Keratinocyte (primary cell): ENCODE results near the gene OR2T12. TPM values are rescaled to one million over a fixed set of nuclear protein-coding genes. Genes with fewer than 3 reads are reported as not detected.

Experiments used
- DNase-seq: peaks from one replicate; pipeline ENCODE4 v3.0.0-alpha.2; 2011; ENCODE audit warnings: low read depth, missing footprints, low spot score
- FAIRE-seq: peaks from 2 replicates; lab custom pipeline; 2011; peaks lifted over from hg19 to GRCh38; lab: Jason Lieb, UNC
- H2AFZ ChIP-seq: 2 replicates; pipeline ENCODE4 v1.6.0; 2012; ENCODE audit warnings: low read length, control low read depth, inconsistent platforms; ENCODE audit not compliant: control insufficient read depth
- H3K27ac ChIP-seq: 2 replicates; pipeline ENCODE4 v1.5.1; 2011; ENCODE audit warnings: low read length; ENCODE audit not compliant: control insufficient read depth, insufficient read depth
- H3K27me3 ChIP-seq: 3 replicates; pipeline ENCODE4 v1.6.0; 2011; ENCODE audit warnings: low read length; ENCODE audit not compliant: control insufficient read depth, insufficient read depth; ENCODE audit errors: extremely low read depth
- H3K36me3 ChIP-seq, 2 experiments: 2 replicates in 1 of 2; 3 replicates in 1 of 2; pipeline ENCODE4 v1.5.1; 2011; ENCODE audit warnings: low read length in 2 of 2, mild to moderate bottlenecking in 1 of 2; ENCODE audit not compliant: control insufficient read depth in 2 of 2, insufficient read depth in 2 of 2; ENCODE audit errors: extremely low read depth in 1 of 2
- H3K4me1 ChIP-seq: 3 replicates; pipeline ENCODE4 v1.5.1; 2011; ENCODE audit warnings: low read length; ENCODE audit not compliant: control insufficient read depth, insufficient read depth; ENCODE audit errors: extremely low read depth
- H3K4me2 ChIP-seq: 3 replicates; pipeline ENCODE4 v1.6.0; 2011; ENCODE audit warnings: low read depth, low read length; ENCODE audit not compliant: control insufficient read depth, insufficient read depth; ENCODE audit errors: extremely low read depth
- H3K4me3 ChIP-seq, 3 experiments: fragments of 200-600 bp in 1 of 3; sonication (generic) in 1 of 3; 2 replicates in 2 of 3; 3 replicates in 1 of 3; pipeline ENCODE4 v1.5.1; 2011 to 2016; ENCODE audit warnings: low read length in 3 of 3, mild to moderate bottlenecking in 3 of 3, control low read depth in 2 of 3, inconsistent platforms in 1 of 3, low read depth in 1 of 3, mixed read lengths in 1 of 3, mixed run types in 1 of 3, moderate library complexity in 1 of 3; ENCODE audit not compliant: control insufficient read depth in 2 of 3, insufficient read depth in 2 of 3; ENCODE audit errors: extremely low read depth in 1 of 3
- H3K79me2 ChIP-seq: 2 replicates; pipeline ENCODE4 v1.6.0; 2012; ENCODE audit warnings: low read length; ENCODE audit not compliant: control insufficient read depth, insufficient read depth
- H3K9ac ChIP-seq: 3 replicates; pipeline ENCODE4 v1.6.0; 2011; ENCODE audit warnings: low read length; ENCODE audit not compliant: control insufficient read depth, insufficient read depth; ENCODE audit errors: extremely low read depth
- H3K9me1 ChIP-seq: 3 replicates; pipeline ENCODE4 v1.6.0; 2011; ENCODE audit warnings: low read length; ENCODE audit not compliant: control insufficient read depth, insufficient read depth; ENCODE audit errors: extremely low read depth
- H3K9me3 ChIP-seq: 2 replicates; pipeline ENCODE4 v1.5.1; 2012; ENCODE audit warnings: low read depth, low read length; ENCODE audit not compliant: control insufficient read depth
- H4K20me1 ChIP-seq: 3 replicates; pipeline ENCODE4 v1.6.0; 2011; ENCODE audit warnings: low read length; ENCODE audit not compliant: control insufficient read depth, insufficient read depth; ENCODE audit errors: extremely low read depth
- CTCF ChIP-seq, 3 experiments: IDR thresholded peaks in 1 of 3; conservative IDR thresholded peaks in 1 of 3; optimal IDR thresholded peaks in 1 of 3; 2 replicates in 2 of 3; 3 replicates in 1 of 3; pipeline versions ENCODE3 to v1.5.1; 2011; ENCODE audit warnings: low read length in 3 of 3, mild to moderate bottlenecking in 3 of 3, moderate library complexity in 2 of 3, control low read depth in 1 of 3, inconsistent platforms in 1 of 3; ENCODE audit not compliant: insufficient read depth in 2 of 3; ENCODE audit errors: extremely low read depth in 1 of 3
- EZH2 ChIP-seq: IDR thresholded peaks from one replicate; pipeline ENCODE4 v1.6.1; 2012; ENCODE audit warnings: inconsistent platforms, mild to moderate bottlenecking, low read length, moderate library complexity
- dilution Hi-C: fragments of 300-500 bp; cut with MboI; formaldehyde crosslinking; loops from one replicate; pipeline ENCODE4 v1.7.0; 2020; ENCODE audit warnings: low sequenced_read_pairs; ENCODE audit not compliant: extremely low pct_ligation_motif_present
- polyA minus RNA-seq, 3 experiments: library from RNA; depleted of rRNA, polyadenylated mRNA; stranded (reverse); fragments of >200 nt; gene quantifications; 1 replicate in 1 of 3; 2 replicates in 1 of 3; 3 replicates in 1 of 3; pipeline ENCODE4 v1.2.3, GENCODE V29; 2011
- polyA plus RNA-seq, 5 experiments: library from polyadenylated mRNA; depleted of rRNA in 3 of 5; stranded (reverse) in 3 of 5; stranded (forward) in 1 of 5; unstranded in 1 of 5; fragments of >200 nt; gene quantifications; 1 replicate in 1 of 5; 2 replicates in 3 of 5; 3 replicates in 1 of 5; pipeline versions ENCODE4 v1.2.1 to v1.2.3, GENCODE V29; 2011 to 2012; ENCODE audit warnings: missing spikeins in 2 of 5, low read depth in 1 of 5, low replicate concordance in 1 of 5

Gene OR2T12, protein sequence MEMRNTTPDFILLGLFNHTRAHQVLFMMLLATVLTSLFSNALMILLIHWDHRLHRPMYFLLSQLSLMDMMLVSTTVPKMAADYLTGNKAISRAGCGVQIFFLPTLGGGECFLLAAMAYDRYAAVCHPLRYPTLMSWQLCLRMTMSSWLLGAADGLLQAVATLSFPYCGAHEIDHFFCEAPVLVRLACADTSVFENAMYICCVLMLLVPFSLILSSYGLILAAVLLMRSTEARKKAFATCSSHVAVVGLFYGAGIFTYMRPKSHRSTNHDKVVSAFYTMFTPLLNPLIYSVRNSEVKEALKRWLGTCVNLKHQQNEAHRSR
- polyA plus RNA-seq (not detected in 3 replicates), polyA minus RNA-seq (not detected in 3 replicates)
- polyA plus RNA-seq (2011; ENCODE audit: low read depth): not detected
- not detected in 2 replicates for polyA plus RNA-seq (2011; cell fraction: cytosol; rRNA removed)
- polyA plus RNA-seq (2011; cell fraction: nucleus; rRNA removed): not detected in 2 replicates
- not detected in 2 replicates for polyA plus RNA-seq (2012; ENCODE audit: low replicate concordance)
- polyA minus RNA-seq (2011; cell fraction: cytosol; rRNA and poly(A)+ RNA removed): not detected
- polyA minus RNA-seq (2011; cell fraction: nucleus; rRNA and poly(A)+ RNA removed): not detected in 2 replicates

DNA sequence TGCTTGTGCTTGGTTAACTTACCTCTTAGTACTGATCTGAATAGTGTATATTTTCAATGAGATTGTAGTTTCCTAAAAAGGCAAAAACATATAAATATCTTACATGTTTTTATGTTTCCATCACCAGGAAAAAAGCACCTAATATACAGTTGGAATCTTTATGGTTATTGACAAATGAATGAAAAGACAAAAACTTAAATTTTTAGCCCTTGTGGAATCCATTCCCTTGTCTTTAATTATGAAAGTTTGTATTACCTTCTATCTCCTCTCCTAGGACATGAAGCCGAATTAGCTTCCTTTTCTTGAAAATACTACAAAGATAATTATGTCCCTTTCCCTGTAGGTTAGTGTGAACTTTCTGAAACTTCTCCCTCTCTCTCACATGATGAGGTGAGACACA, at the start of gene OR2T12:
OR2T12 (minus strand) TSS at position 101 of the 400 bp plus-strand sequence. CDS start 7,846 bp downstream, outside the sequence.
- TF ChIP-seq CTCF (optimal IDR thresholded peaks at IDR 0.05 in 1 of 3, IDR thresholded peaks at IDR 0.05 in 1 of 3, conservative IDR thresholded peaks at IDR 0.05 in 1 of 3; ENCODE audit: extremely low read depth in 1 of 3, insufficient read depth in 2 of 3, low read length in 3 of 3): no peak
- no peak for TF ChIP-seq EZH2
- dilution Hi-C loops: no loop called here
- H3K27ac ChIP-seq: no peak within 1 kb of the TSS

DNA sequence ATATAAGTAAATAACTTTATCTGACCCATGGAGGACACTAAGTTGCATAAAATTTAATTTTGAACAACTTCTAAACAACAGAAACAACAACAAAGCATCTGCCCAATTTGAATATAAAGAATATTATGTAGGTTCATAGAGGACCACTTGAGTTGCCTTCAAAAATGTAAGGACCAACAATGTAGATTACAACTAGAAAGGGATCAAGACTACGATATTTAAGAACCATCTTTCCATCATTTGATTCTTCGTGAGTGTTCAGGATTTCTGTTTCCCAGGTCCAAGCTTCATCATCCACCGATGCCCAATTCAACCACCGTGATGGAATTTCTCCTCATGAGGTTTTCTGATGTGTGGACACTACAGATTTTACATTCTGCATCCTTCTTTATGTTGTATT, 45.3 kb upstream of the OR2T12 start, which contains the start of gene OR14C36:
OR14C36 (plus strand) TSS at position 301 of the 400 bp plus-strand sequence; CDS start at position 301, 0 bp downstream.
- no peaks in the 10 kb centered on the region for H3K9me3 ChIP-seq
- H4K20me1 ChIP-seq: no peaks in the 10 kb centered on the region
- no peaks in the 10 kb centered on the region for H3K4me1 ChIP-seq
- H3K79me2 ChIP-seq: no peaks in the 10 kb centered on the region
- dilution Hi-C loops: no loop called here
- no peaks in the 10 kb centered on the region for H3K36me3 ChIP-seq
- no peak within 1 kb of the TSS for H3K27ac ChIP-seq
- DNase-seq: no peak
- FAIRE-seq: no peak
- no peaks in the 10 kb centered on the region for H3K9me1 ChIP-seq
- no peaks in the 10 kb centered on the region for H3K27me3 ChIP-seq
- no peak within 1 kb of the TSS for H3K9ac ChIP-seq
- H3K4me3 ChIP-seq: no peak within 1 kb of the TSS
- no peak within 1 kb of the TSS for H3K4me2 ChIP-seq
- no peak within 1 kb of the TSS for H2AFZ ChIP-seq
- no peak for TF ChIP-seq EZH2
- no peak for TF ChIP-seq CTCF (optimal IDR thresholded peaks at IDR 0.05 in 1 of 3, IDR thresholded peaks at IDR 0.05 in 1 of 3, conservative IDR thresholded peaks at IDR 0.05 in 1 of 3; ENCODE audit: extremely low read depth in 1 of 3, insufficient read depth in 2 of 3, low read length in 3 of 3)

More for the DNA sequence above, at the start of gene OR2T12:
- Histone ChIP-seq H3K27me3 (no peaks in the 10 kb centered on the region), H3K4me1 (no peaks in the 10 kb centered on the region), H3K36me3 (no peaks in the 10 kb centered on the region), H3K4me2 (no peak within 1 kb of the TSS), H3K9me3 (no peaks in the 10 kb centered on the region), H3K9ac (no peak within 1 kb of the TSS), H4K20me1 (no peaks in the 10 kb centered on the region), H2AFZ (no peak within 1 kb of the TSS), H3K79me2 (no peaks in the 10 kb centered on the region), H3K4me3 (no peak within 1 kb of the TSS), H3K9me1 (no peaks in the 10 kb centered on the region)
- no peak for DNase-seq
- no peak for FAIRE-seq
